ENCODE data around the gene ADGRB3. TPM values are rescaled to one million over a fixed set of nuclear protein-coding genes. Genes with fewer than 3 reads are reported as not detected.
A peak's percentile ranks its signal among the peaks of the same experiment; 100 is the strongest.
"Not testable (repeated sequence)": the region's sequence is repeated elsewhere in the genome, so short reads cannot be mapped to it uniquely, and the experiment has no call there.

The ADGRB3 gene
- total RNA-seq, 1 experiment from 2014 or later, result 0.24 TPM

GRCh38 chr6:68868646-68869045 is 233.6 kb downstream of the ADGRB3 start:
- in situ Hi-C loops (cut with HindIII; ENCODE audit: low pct_unique_long_range_greater_than_20kb, low sequenced_read_pairs), result no loop called here
- no peak for DNase-seq (ENCODE audit: low read depth)

GRCh38 chr6:68873236-68873635 is 238.2 kb downstream of the ADGRB3 start:
- in situ Hi-C loops (cut with HindIII; ENCODE audit: low pct_unique_long_range_greater_than_20kb, low sequenced_read_pairs), result no loop called here
- no peak for DNase-seq (ENCODE audit: low read depth)

GRCh38 chr6:68874747-68875146 is 239.7 kb downstream of the ADGRB3 start:
- no peak for DNase-seq (ENCODE audit: low read depth)
- in situ Hi-C loops (cut with HindIII; ENCODE audit: low pct_unique_long_range_greater_than_20kb, low sequenced_read_pairs), result no loop called here

GRCh38 chr6:68875403-68875802 is 240.3 kb downstream of the ADGRB3 start:
- in situ Hi-C loops (cut with HindIII; ENCODE audit: low pct_unique_long_range_greater_than_20kb, low sequenced_read_pairs), result no loop called here
- DNase-seq (ENCODE audit: low read depth), result no peak

GRCh38 chr6:68876792-68877493 is 241.9 kb downstream of the ADGRB3 start:
- in situ Hi-C loops (cut with HindIII; ENCODE audit: low pct_unique_long_range_greater_than_20kb, low sequenced_read_pairs), result no loop called here
- DNase-seq (ENCODE audit: low read depth), result peak; percentile 19

GRCh38 chr6:68880050-68880813 is 245.2 kb downstream of the ADGRB3 start:
- DNase-seq (ENCODE audit: low read depth), result no peak
- in situ Hi-C loops (cut with HindIII; ENCODE audit: low pct_unique_long_range_greater_than_20kb, low sequenced_read_pairs), result no loop called here

- DNase-seq (ENCODE audit: low read depth); in situ Hi-C loops (cut with HindIII; ENCODE audit: low pct_unique_long_range_greater_than_20kb, low sequenced_read_pairs): not testable (repeated sequence)
These were observed 248.2 kb downstream of the ADGRB3 start for GRCh38 chr6:68883325-68883724.

- in situ Hi-C loops (cut with HindIII; ENCODE audit: low pct_unique_long_range_greater_than_20kb, low sequenced_read_pairs), result no loop called here
- DNase-seq (ENCODE audit: low read depth), result no peak
These were observed 256.3 kb downstream of the ADGRB3 start for GRCh38 chr6:68891419-68891818.

- no peak for DNase-seq (ENCODE audit: low read depth)
- in situ Hi-C loops (cut with HindIII; ENCODE audit: low pct_unique_long_range_greater_than_20kb, low sequenced_read_pairs), result no loop called here
These were observed 257.4 kb downstream of the ADGRB3 start for GRCh38 chr6:68892452-68892851.

GRCh38 chr6:68895929-68896328 is 260.8 kb downstream of the ADGRB3 start:
- in situ Hi-C loops (cut with HindIII; ENCODE audit: low pct_unique_long_range_greater_than_20kb, low sequenced_read_pairs), result no loop called here
- no peak for DNase-seq (ENCODE audit: low read depth)

- in situ Hi-C loops (cut with HindIII; ENCODE audit: low pct_unique_long_range_greater_than_20kb, low sequenced_read_pairs), result no loop called here
- DNase-seq (ENCODE audit: low read depth), result no peak
These were observed 266.0 kb downstream of the ADGRB3 start for GRCh38 chr6:68901044-68901443.

- in situ Hi-C loops (cut with HindIII; ENCODE audit: low pct_unique_long_range_greater_than_20kb, low sequenced_read_pairs), result no loop called here
- no peak for DNase-seq (ENCODE audit: low read depth)
These were observed 276.3 kb downstream of the ADGRB3 start for GRCh38 chr6:68911334-68911733.

GRCh38 chr6:68911811-68912210 is 276.7 kb downstream of the ADGRB3 start:
- DNase-seq (ENCODE audit: low read depth), result no peak
- in situ Hi-C loops (cut with HindIII; ENCODE audit: low pct_unique_long_range_greater_than_20kb, low sequenced_read_pairs), result no loop called here

- in situ Hi-C loops (cut with HindIII; ENCODE audit: low pct_unique_long_range_greater_than_20kb, low sequenced_read_pairs); DNase-seq (ENCODE audit: low read depth): not testable (repeated sequence)
These were observed 277.7 kb downstream of the ADGRB3 start for GRCh38 chr6:68912805-68913204.

- no peak for DNase-seq (ENCODE audit: low read depth)
- in situ Hi-C loops (cut with HindIII; ENCODE audit: low pct_unique_long_range_greater_than_20kb, low sequenced_read_pairs), result no loop called here
These were observed 280.5 kb downstream of the ADGRB3 start for GRCh38 chr6:68915586-68915985.

GRCh38 chr6:68919537-68919936 is 284.5 kb downstream of the ADGRB3 start:
- DNase-seq (ENCODE audit: low read depth), result no peak
- in situ Hi-C loops (cut with HindIII; ENCODE audit: low pct_unique_long_range_greater_than_20kb, low sequenced_read_pairs), result no loop called here

GRCh38 chr6:68941345-68941744 is 306.3 kb downstream of the ADGRB3 start:
- in situ Hi-C loops (cut with HindIII; ENCODE audit: low pct_unique_long_range_greater_than_20kb, low sequenced_read_pairs), result no loop called here
- no peak for DNase-seq (ENCODE audit: low read depth)

GRCh38 chr6:68947721-68948120 is 312.6 kb downstream of the ADGRB3 start:
- no peak for DNase-seq (ENCODE audit: low read depth)
- in situ Hi-C loops (cut with HindIII; ENCODE audit: low pct_unique_long_range_greater_than_20kb, low sequenced_read_pairs), result no loop called here

- in situ Hi-C loops (cut with HindIII; ENCODE audit: low pct_unique_long_range_greater_than_20kb, low sequenced_read_pairs), result no loop called here
- DNase-seq (ENCODE audit: low read depth), result no peak
These were observed 316.2 kb downstream of the ADGRB3 start for GRCh38 chr6:68951270-68951669.

GRCh38 chr6:68958327-68958726 is 323.2 kb downstream of the ADGRB3 start:
- DNase-seq (ENCODE audit: low read depth), result peak; percentile 13
- in situ Hi-C loops (cut with HindIII; ENCODE audit: low pct_unique_long_range_greater_than_20kb, low sequenced_read_pairs), result no loop called here
